Measurements from ENCODE around the gene RNF220. TPM values are rescaled to one million over a fixed set of nuclear protein-coding genes. Genes with fewer than 3 reads are reported as not detected.

RNF220 gene
- polyA plus RNA-seq, 1 donor from 2014 or later = 142 TPM

- no peak overlapping the region for H3K4me3 ChIP-seq (ENCODE audit: low read length)
- no peaks in the 10 kb centered on the region for H3F3A ChIP-seq (ENCODE audit: insufficient read depth, low read length, poor library complexity, severe bottlenecking)
- no peak overlapping the region for H3K4me2 ChIP-seq (ENCODE audit: low read length)
- H3K27ac ChIP-seq (ENCODE audit: low read length) = no peak overlapping the region
- no peaks in the 10 kb centered on the region for H3K27me3 ChIP-seq (ENCODE audit: insufficient read depth, low read depth, low read length)
- no peak overlapping the region for H3K9ac ChIP-seq (ENCODE audit: low read length)
- no peaks in the 10 kb centered on the region for H4K20me1 ChIP-seq (ENCODE audit: insufficient read depth)
- no peak overlapping the region for H2AFZ ChIP-seq (ENCODE audit: low read depth, low read length)
- H3K9me2 ChIP-seq (ENCODE audit: insufficient read depth, low read length) = no peaks in the 10 kb centered on the region
- H3K36me3 ChIP-seq (ENCODE audit: insufficient read depth, low read length) = no peaks in the 10 kb centered on the region
- no peak for TF ChIP-seq MXI1 (conservative IDR thresholded peaks at IDR 0.05; ENCODE audit: poor library complexity, severe bottlenecking)
- no peak for TF ChIP-seq CTCF (IDR thresholded peaks at IDR 0.05; ENCODE audit: poor library complexity, severe bottlenecking)
- no peak for TF ChIP-seq SMC3 (conservative IDR thresholded peaks at IDR 0.05; ENCODE audit: poor library complexity)
- TF ChIP-seq EZH2 (IDR thresholded peaks at IDR 0.05; ENCODE audit: borderline replicate concordance, insufficient read depth, low read length, poor library complexity, severe bottlenecking) = no peak
- TF ChIP-seq POLR2AphosphoS5 (IDR thresholded peaks at IDR 0.05) = no peak
- TF ChIP-seq REST (IDR thresholded peaks at IDR 0.05; ENCODE audit: borderline replicate concordance) = no peak
- TF ChIP-seq TAF1 (IDR thresholded peaks at IDR 0.05; ENCODE audit: low read depth) = no peak
- no peak for TF ChIP-seq RAD21 (conservative IDR thresholded peaks at IDR 0.05)
- no peak for TF ChIP-seq EP300 (conservative IDR thresholded peaks at IDR 0.05; ENCODE audit: poor library complexity, severe bottlenecking)
- H3K79me2 ChIP-seq (replicated peaks; ENCODE audit: insufficient read depth, low read length) = no peaks in the 10 kb centered on the region
- no peaks in the 10 kb centered on the region for H3K9me3 ChIP-seq (ENCODE audit: low read length)
These were observed 78.2 kb downstream of the RNF220 start for GRCh38 chr1:44483089-44483874.

GRCh38 chr1:44484155-44484688, 79.2 kb downstream of the RNF220 start:
- Histone ChIP-seq H2AFZ (ENCODE audit: low read depth, low read length) (no peak overlapping the region), H3K36me3 (ENCODE audit: insufficient read depth, low read length) (no peaks in the 10 kb centered on the region)

More at GRCh38 chr1:44484155-44484688, 79.2 kb downstream of the RNF220 start:
- no peak for TF ChIP-seq REST (IDR thresholded peaks at IDR 0.05; ENCODE audit: borderline replicate concordance)
- TF ChIP-seq CTCF (IDR thresholded peaks at IDR 0.05; ENCODE audit: poor library complexity, severe bottlenecking) = no peak
- no peak for TF ChIP-seq EP300 (conservative IDR thresholded peaks at IDR 0.05; ENCODE audit: poor library complexity, severe bottlenecking)
- no peak for TF ChIP-seq EZH2 (IDR thresholded peaks at IDR 0.05; ENCODE audit: borderline replicate concordance, insufficient read depth, low read length, poor library complexity, severe bottlenecking)
- no peak for TF ChIP-seq SMC3 (conservative IDR thresholded peaks at IDR 0.05; ENCODE audit: poor library complexity)
- TF ChIP-seq MXI1 (conservative IDR thresholded peaks at IDR 0.05; ENCODE audit: poor library complexity, severe bottlenecking) = no peak
- TF ChIP-seq POLR2AphosphoS5 (IDR thresholded peaks at IDR 0.05) = no peak
- no peak for TF ChIP-seq RAD21 (conservative IDR thresholded peaks at IDR 0.05)
- no peak for TF ChIP-seq TAF1 (IDR thresholded peaks at IDR 0.05; ENCODE audit: low read depth)
- H4K20me1 ChIP-seq (ENCODE audit: insufficient read depth) = no peaks in the 10 kb centered on the region
- no peak overlapping the region for H3K4me2 ChIP-seq (ENCODE audit: low read length)
- H3K4me3 ChIP-seq (ENCODE audit: low read length) = no peak overlapping the region
- H3K27me3 ChIP-seq (ENCODE audit: insufficient read depth, low read depth, low read length) = no peaks in the 10 kb centered on the region
- no peaks in the 10 kb centered on the region for H3K9me2 ChIP-seq (ENCODE audit: insufficient read depth, low read length)
- H3K27ac ChIP-seq (ENCODE audit: low read length) = no peak overlapping the region
- H3K9ac ChIP-seq (ENCODE audit: low read length) = no peak overlapping the region
- no peaks in the 10 kb centered on the region for H3F3A ChIP-seq (ENCODE audit: insufficient read depth, low read length, poor library complexity, severe bottlenecking)
- no peaks in the 10 kb centered on the region for H3K79me2 ChIP-seq (replicated peaks; ENCODE audit: insufficient read depth, low read length)
- no peaks in the 10 kb centered on the region for H3K9me3 ChIP-seq (ENCODE audit: low read length)
